ENCODE results near the gene LAMTOR5. TPM values are rescaled to one million over a fixed set of nuclear protein-coding genes. Genes with fewer than 3 reads are reported as not detected.

Gene LAMTOR5
- total and polyA plus RNA-seq, 7 donors, result 61.2 to 543 (median 117) TPM

GRCh38 chr1:110453829-110454228, 46.3 kb upstream of the LAMTOR5 start:
- intact Hi-C loops (cut with DNase I), result no loop called here
- DNase-seq, result no peak
- H3K27ac ChIP-seq, result no peak overlapping the region
- H3K4me1 ChIP-seq, result no peaks in the 10 kb centered on the region
- H3K27me3 ChIP-seq, result peaks cover 0 to 37% (median 0%) of the 10 kb centered on the region in 3 donors
- no peaks in the 10 kb centered on the region for H3K9me3 ChIP-seq
- WGBS, 2 donors, result 91 to 93% methylated on average over 9 of the region's 9 CpGs
- TF ChIP-seq EP300 (IDR thresholded peaks at IDR 0.05) (no peak), POLR2AphosphoS5 (IDR thresholded peaks at IDR 0.05) (no peak), POLR2A (IDR thresholded peaks at IDR 0.05) (no peak), CTCF (IDR thresholded peaks at IDR 0.05) (no peak)
- H3K4me3 ChIP-seq, result no peak overlapping the region
- no peaks in the 10 kb centered on the region for H3K36me3 ChIP-seq

- Histone ChIP-seq H3K9me3 (no peaks in the 10 kb centered on the region), H3K4me1 (no peaks in the 10 kb centered on the region), H3K36me3 (no peaks in the 10 kb centered on the region), H3K4me3 (no peak overlapping the region), H3K27ac (no peak overlapping the region), H3K27me3 (peaks cover 0 to 37% (median 0%) of the 10 kb centered on the region in 3 donors)
- WGBS, 2 donors, result 65 to 69% methylated on average over 7 of the region's 7 CpGs
- DNase-seq, result no peak
- no peak for TF ChIP-seq POLR2A (IDR thresholded peaks at IDR 0.05)
- no peak for TF ChIP-seq EP300 (IDR thresholded peaks at IDR 0.05)
- TF ChIP-seq CTCF (IDR thresholded peaks at IDR 0.05), result no peak
- TF ChIP-seq POLR2AphosphoS5 (IDR thresholded peaks at IDR 0.05), result no peak
- intact Hi-C loops (cut with DNase I), result no loop called here
These were observed 44.8 kb upstream of the LAMTOR5 start for GRCh38 chr1:110452330-110452729.

GRCh38 chr1:110450929-110451328, 43.4 kb upstream of the LAMTOR5 start, which contains the start of gene PROK1:
Gene PROK1, plus strand, starts transcription at chr1:110451149. Its CDS starts 68 bp downstream, at chr1:110451217.
- Histone ChIP-seq H3K36me3 (no peaks in the 10 kb centered on the region), H3K4me1 (no peaks in the 10 kb centered on the region), H3K27me3 (peaks cover 0 to 37% (median 0%) of the 10 kb centered on the region in 3 donors), H3K4me3 (no peak within 1 kb of the TSS), H3K9me3 (no peaks in the 10 kb centered on the region), H3K27ac (no peak within 1 kb of the TSS)
- WGBS, 2 donors, result 81 to 82% methylated on average over 8 of the region's 8 CpGs
- intact Hi-C loops (cut with DNase I), result no loop called here
- no peak for DNase-seq
- TF ChIP-seq EP300 (IDR thresholded peaks at IDR 0.05) (no peak), CTCF (IDR thresholded peaks at IDR 0.05) (no peak), POLR2AphosphoS5 (IDR thresholded peaks at IDR 0.05) (no peak), POLR2A (IDR thresholded peaks at IDR 0.05) (no peak)

GRCh38 chr1:110449661-110450651, 42.5 kb upstream of the LAMTOR5 start:
- no peaks in the 10 kb centered on the region for H3K4me1 ChIP-seq
- intact Hi-C loops (cut with DNase I), result no loop called here
- WGBS, 2 donors, result 42 to 56% methylated on average over 12 of the region's 12 CpGs
- no peak overlapping the region for H3K27ac ChIP-seq
- TF ChIP-seq EP300 (IDR thresholded peaks at IDR 0.05) (no peak), CTCF (IDR thresholded peaks at IDR 0.05) (no peak), POLR2A (IDR thresholded peaks at IDR 0.05) (no peak), POLR2AphosphoS5 (IDR thresholded peaks at IDR 0.05) (no peak)
- H3K27me3 ChIP-seq, result peaks cover 0 to 37% (median 0%) of the 10 kb centered on the region in 3 donors
- H3K36me3 ChIP-seq, result no peaks in the 10 kb centered on the region
- DNase-seq, result no peak
- H3K4me3 ChIP-seq, result no peak overlapping the region
- no peaks in the 10 kb centered on the region for H3K9me3 ChIP-seq

Measured in sigmoid colon (tissue), 7 donors.